H1 (cell line): ENCODE results near the gene PEX5L. TPM values are rescaled to one million over a fixed set of nuclear protein-coding genes. Genes with fewer than 3 reads are reported as not detected.
A peak's percentile ranks its signal among the peaks of the same experiment; 100 is the strongest.

Source experiments
- CTCF ChIA-PET: fragments of 300-600 bp; sonication (Branson Sonifier 250); formaldehyde crosslinking; loops from one replicate; lab custom pipeline; 2021; ENCODE audit not compliant: partially characterized antibody; lab: Charles Lee
- POLR2A ChIA-PET: fragments of 300-600 bp; sonication (Branson Sonifier 250); formaldehyde crosslinking; loops from one replicate; lab custom pipeline; 2021; ENCODE audit warnings: inconsistent platforms; ENCODE audit not compliant: partially characterized antibody; lab: Charles Lee
- DNase-seq, 2 experiments: peaks; one replicate each; pipeline versions ENCODE4 v3.0.0 to v3.0.0-alpha.2; 2010 to 2022; ENCODE audit warnings: low spot score in 2 of 2, low read depth in 1 of 2, mixed read lengths in 1 of 2
- FAIRE-seq: peaks from 2 replicates; lab custom pipeline; 2011; peaks lifted over from hg19 to GRCh38; lab: Jason Lieb, UNC
- H2AFZ ChIP-seq: 2 replicates; pipeline ENCODE4 v1.8.1; 2012; ENCODE audit warnings: low read length, inconsistent platforms
- H2AK5ac ChIP-seq: 2 replicates; pipeline ENCODE4 v1.6.1; 2013; ENCODE audit warnings: low read depth, low read length
- H2BK120ac ChIP-seq: replicated peaks from 2 replicates; pipeline ENCODE3; 2013; ENCODE audit warnings: low read depth, low read length, inconsistent platforms
- H2BK12ac ChIP-seq: 2 replicates; pipeline ENCODE4 v1.6.1; 2013; ENCODE audit warnings: low read depth, low read length
- H2BK15ac ChIP-seq: 2 replicates; pipeline ENCODE4 v1.6.1; 2013; ENCODE audit warnings: low read length
- H2BK20ac ChIP-seq: 2 replicates; pipeline ENCODE4 v1.6.1; 2013; ENCODE audit warnings: low read length
- H2BK5ac ChIP-seq: 2 replicates; pipeline ENCODE4 v1.6.1; 2013; ENCODE audit warnings: low read depth, low read length
- H3K14ac ChIP-seq: 2 replicates; pipeline ENCODE4 v1.6.1; 2013; ENCODE audit warnings: inconsistent platforms; ENCODE audit not compliant: insufficient read length
- H3K18ac ChIP-seq: 2 replicates; pipeline ENCODE4 v1.6.1; 2013; ENCODE audit warnings: low read length; ENCODE audit errors: extremely low read depth
- H3K23ac ChIP-seq: 2 replicates; pipeline ENCODE4 v1.6.1; 2013; ENCODE audit warnings: inconsistent platforms; ENCODE audit not compliant: insufficient read length
- H3K23me2 ChIP-seq: 2 replicates; pipeline ENCODE4 v1.6.1; 2013; ENCODE audit warnings: low read depth, low read length
- H3K27ac ChIP-seq: 2 replicates; pipeline ENCODE4 v1.6.1; 2011; ENCODE audit warnings: low read depth, low read length, inconsistent platforms
- H3K27me3 ChIP-seq, 4 experiments: replicated peaks in 1 of 4; 1 replicate in 1 of 4; 2 replicates in 3 of 4; pipeline versions ENCODE4 v1.6.1 to v1.8.1; 2011 to 2013; ENCODE audit warnings: low read length in 3 of 4, mild to moderate bottlenecking in 3 of 4, inconsistent platforms in 2 of 4, mixed read lengths in 2 of 4, moderate library complexity in 1 of 4; ENCODE audit not compliant: control insufficient read depth in 3 of 4, insufficient read depth in 3 of 4; ENCODE audit errors: extremely low read depth in 1 of 4
- H3K36me3 ChIP-seq, 4 experiments: 2 replicates each; pipeline versions ENCODE4 v1.6.1 to v1.8.1; 2011 to 2013; ENCODE audit warnings: mild to moderate bottlenecking in 4 of 4, low read length in 3 of 4, moderate library complexity in 2 of 4, control low read depth in 1 of 4, inconsistent platforms in 1 of 4; ENCODE audit not compliant: insufficient read depth in 4 of 4, control insufficient read depth in 2 of 4
- H3K4ac ChIP-seq: replicated peaks from 2 replicates; pipeline ENCODE3; 2013; ENCODE audit warnings: low read length, low read depth, mixed read lengths, inconsistent platforms; ENCODE audit not compliant: insufficient read length
- H3K4me1 ChIP-seq, 4 experiments: replicated peaks in 1 of 4; 1 replicate in 1 of 4; 2 replicates in 3 of 4; pipeline versions ENCODE4 v1.6.1 to v1.8.1; 2011 to 2013; ENCODE audit warnings: low read length in 3 of 4, inconsistent platforms in 2 of 4, mixed read lengths in 1 of 4; ENCODE audit not compliant: insufficient read depth in 4 of 4, control insufficient read depth in 3 of 4
- H3K4me2 ChIP-seq, 2 experiments: 2 replicates each; pipeline versions ENCODE4 v1.6.1 to v1.8.1; 2011 to 2013; ENCODE audit warnings: low read depth in 2 of 2, low read length in 2 of 2, control low read depth in 1 of 2, inconsistent platforms in 1 of 2, mild to moderate bottlenecking in 1 of 2; ENCODE audit not compliant: insufficient read depth in 1 of 2
- H3K4me3 ChIP-seq, 4 experiments: fragments of 200-600, 300-600 bp in 1 of 4; sonication (generic), shearing (Covaris generic), sonication (Bioruptor Twin) in 1 of 4; 2 replicates each; pipeline versions ENCODE4 v1.5.1 to v1.8.1; 2011 to 2016; ENCODE audit warnings: low read length in 4 of 4, low read depth in 3 of 4, control low read depth in 2 of 4, inconsistent platforms in 2 of 4, mild to moderate bottlenecking in 2 of 4, mixed read lengths in 1 of 4, moderate library complexity in 1 of 4; ENCODE audit not compliant: insufficient read depth in 2 of 4; ENCODE audit errors: extremely low read depth in 1 of 4
- H3K56ac ChIP-seq: replicated peaks from 2 replicates; pipeline ENCODE3; 2013; ENCODE audit warnings: low read depth, mild to moderate bottlenecking, mixed read lengths, low read length, inconsistent platforms; ENCODE audit not compliant: insufficient read length
- H3K79me1 ChIP-seq: 2 replicates; pipeline ENCODE4 v1.6.1; 2013; ENCODE audit warnings: low read depth, low read length, control low read depth
- H3K79me2 ChIP-seq, 2 experiments: 2 replicates each; pipeline versions ENCODE4 v1.6.1 to v1.8.1; 2012 to 2013; ENCODE audit warnings: low read length in 2 of 2, mild to moderate bottlenecking in 2 of 2, inconsistent platforms in 1 of 2; ENCODE audit not compliant: insufficient read depth in 2 of 2, control insufficient read depth in 1 of 2
- H3K9ac ChIP-seq, 4 experiments: replicated peaks in 1 of 4; 1 replicate in 1 of 4; 2 replicates in 3 of 4; pipeline versions ENCODE4 v1.6.1 to v1.8.1; 2011 to 2013; ENCODE audit warnings: low read depth in 3 of 4, low read length in 3 of 4, control low read depth in 2 of 4, mild to moderate bottlenecking in 2 of 4, moderate library complexity in 2 of 4, inconsistent platforms in 1 of 4; ENCODE audit errors: extremely low read depth in 1 of 4
- H3K9me3 ChIP-seq, 2 experiments: 2 replicates each; pipeline versions ENCODE4 v1.6.1 to v1.8.1; 2012 to 2013; ENCODE audit warnings: mild to moderate bottlenecking in 2 of 2, moderate library complexity in 2 of 2, control low read depth in 1 of 2, inconsistent platforms in 1 of 2, low read depth in 1 of 2, low read length in 1 of 2, mixed read lengths in 1 of 2; ENCODE audit not compliant: insufficient read depth in 2 of 2
- H4K20me1 ChIP-seq, 2 experiments: replicated peaks in 1 of 2; 2 replicates each; pipeline versions ENCODE3 to v1.8.1; 2011 to 2013; ENCODE audit warnings: inconsistent platforms in 2 of 2, low read length in 2 of 2, mild to moderate bottlenecking in 1 of 2; ENCODE audit not compliant: insufficient read depth in 2 of 2, control insufficient read depth in 1 of 2
- H4K5ac ChIP-seq: 2 replicates; pipeline ENCODE4 v1.6.1; 2013; ENCODE audit warnings: low read length, low read depth, mixed read lengths, inconsistent platforms; ENCODE audit not compliant: insufficient read length
- H4K8ac ChIP-seq: 2 replicates; pipeline ENCODE4 v1.8.0; 2013; ENCODE audit warnings: mild to moderate bottlenecking, moderate library complexity, low read length, inconsistent platforms; ENCODE audit not compliant: insufficient read depth; ENCODE audit errors: extremely low read depth
- H4K91ac ChIP-seq: replicated peaks from 2 replicates; pipeline ENCODE3; 2013; ENCODE audit warnings: low read length, mixed read lengths, inconsistent platforms; ENCODE audit not compliant: insufficient read length
- CEBPB ChIP-seq: IDR thresholded peaks from 2 replicates; pipeline ENCODE4 v1.6.1; 2012; ENCODE audit warnings: low read depth, low read length
- FOSL1 ChIP-seq: IDR thresholded peaks from 2 replicates; pipeline ENCODE4 v1.6.1; 2011; ENCODE audit warnings: mild to moderate bottlenecking, low read depth, low read length, moderate library complexity; ENCODE audit not compliant: insufficient read depth
- MAX ChIP-seq: IDR thresholded peaks from 2 replicates; pipeline ENCODE4 v1.6.1; 2012; ENCODE audit warnings: inconsistent platforms
- POU5F1 ChIP-seq: IDR thresholded peaks from 2 replicates; pipeline ENCODE4 v1.6.1; 2011; ENCODE audit warnings: low read depth, mild to moderate bottlenecking, low read length, moderate library complexity
- RAD21 ChIP-seq, 2 experiments: IDR thresholded peaks in 1 of 2; conservative IDR thresholded peaks in 1 of 2; 2 replicates each; pipeline ENCODE4 v1.6.1; 2011; ENCODE audit warnings: low read depth in 2 of 2, low read length in 2 of 2, improper control_type of control experiment in 1 of 2, inconsistent platforms in 1 of 2, mild to moderate bottlenecking in 1 of 2, moderate library complexity in 1 of 2
- SIRT6 ChIP-seq: IDR thresholded peaks from one replicate; pipeline ENCODE4 v1.7.1; 2012; ENCODE audit warnings: low read length, inconsistent platforms
- SP2 ChIP-seq: IDR thresholded peaks from 2 replicates; pipeline ENCODE4 v1.6.1; 2012; ENCODE audit warnings: mild to moderate bottlenecking, low read length, inconsistent platforms
- TAF1 ChIP-seq: IDR thresholded peaks from 2 replicates; pipeline ENCODE4 v1.6.1; 2011; ENCODE audit warnings: mild to moderate bottlenecking, low read depth, low read length
- ZNF274 ChIP-seq: IDR thresholded peaks from 2 replicates; pipeline ENCODE4 v1.7.0; 2012; ENCODE audit warnings: low read length, borderline replicate concordance; ENCODE audit errors: extremely low read depth
- WGBS, 2 experiments: shearing (Covaris generic) in 1 of 2; methylation state at CpG; one replicate each; pipeline versions ENCODE4 v1.1.6 to v1.1.7; 2013 to 2015; ENCODE audit warnings: low lambda C conversion rate in 2 of 2, mixed read lengths in 2 of 2, inconsistent platforms in 1 of 2, low coverage in 1 of 2, missing lambda C conversion rate in 1 of 2; ENCODE audit not compliant: insufficient replicate concordance in 2 of 2, insufficient coverage in 1 of 2, insufficient read length in 1 of 2; ENCODE audit errors: extremely low coverage in 1 of 2, missing lambda C conversion rate in 1 of 2; 5-methylcytosine and 5-hydroxymethylcytosine counted together
- polyA plus RNA-seq, 7 experiments: library from polyadenylated mRNA; depleted of rRNA in 3 of 7; stranded (reverse) in 5 of 7; unstranded in 2 of 7; fragments of >200 nt in 5 of 7; fragments of 200-250 nt in 2 of 7; gene quantifications; 1 replicate in 5 of 7; 2 replicates in 1 of 7; 4 replicates in 1 of 7; pipeline versions ENCODE4 v1.2.1 to v1.2.3, GENCODE V29; 2011 to 2013; ENCODE audit warnings: missing spikeins in 2 of 7, mixed read lengths in 2 of 7
- total RNA-seq: library from RNA; stranded (reverse); fragmentation: NEBNext Ultra II Directional; extraction: Animal tissue kit (Norgen Biotek cat#: 25700); gene quantifications from 2 replicates; pipeline ENCODE4 v1.2.1, GENCODE V29; 2021
- TF ChIP-seq, protein P1 (sequence below): IDR thresholded peaks from 2 replicates; pipeline ENCODE4 v1.6.1; 2011; ENCODE audit warnings: low read length, improper control_type of control experiment

The PEX5L gene
- total and polyA plus RNA-seq, 2 of the 8 experiments (the other 6 are each of a cell fraction or from before 2014, with no cell fraction given), result 0.80 to 4.2 TPM

GRCh38 chr3:179811321-179812095, 225.2 kb downstream of the PEX5L start:
- no peak overlapping the region for H3K4me2 ChIP-seq
- H3K23ac ChIP-seq, result no peak overlapping the region
- no peak overlapping the region for H2BK120ac ChIP-seq
- WGBS, 2 experiments, result 46% methylated on average over 9 of the region's 9 CpGs; no CpG with 5 or more reads in 1 of the 2 experiments
- DNase-seq (peak in 1 of 2 experiments; percentile 21), FAIRE-seq (peak; percentile 95)
- no peak overlapping the region for H3K56ac ChIP-seq
- H2AK5ac ChIP-seq, result no peak overlapping the region
- no peak overlapping the region for H4K5ac ChIP-seq
- peak overlapping the region; percentile 75; the same call in 1 of the 2 replicates for H2AFZ ChIP-seq
- no peaks in the 10 kb centered on the region for H3K9me3 ChIP-seq
- no peak overlapping the region for H4K91ac ChIP-seq
- H3K79me1 ChIP-seq, result no peaks in the 10 kb centered on the region
- no peak overlapping the region for H3K27ac ChIP-seq
- no peaks in the 10 kb centered on the region for H4K20me1 ChIP-seq
- H3K4me1 ChIP-seq, result no peaks in the 10 kb centered on the region
- H3K4ac ChIP-seq, result no peak overlapping the region
- no peak overlapping the region for H2BK12ac ChIP-seq
- no peaks in the 10 kb centered on the region for H3K27me3 ChIP-seq
- H3K9ac ChIP-seq, result no peak overlapping the region
- no peak overlapping the region for H2BK15ac ChIP-seq
- no peak overlapping the region for H3K4me3 ChIP-seq
- no peak overlapping the region for H3K18ac ChIP-seq
- no peaks in the 10 kb centered on the region for H3K23me2 ChIP-seq
- no peak overlapping the region for H2BK20ac ChIP-seq
- ChIA-PET CTCF (interaction anchor here (0.6 to 3.3 kb wide), 45 partner anchors 10 to 844 kb away, joined by 3 to 29 read pairs (median 5); partner anchors contain the start of gene PEX5L), POLR2A (interaction anchor here (1.0 kb wide), 1 partner anchor 273 kb away, joined by 4 read pairs; no protein-coding TSS in a partner anchor)
- no peak overlapping the region for H3K14ac ChIP-seq
- H2BK5ac ChIP-seq, result no peak overlapping the region
- H4K8ac ChIP-seq, result no peak overlapping the region
- no peaks in the 10 kb centered on the region for H3K36me3 ChIP-seq
- H3K79me2 ChIP-seq, result no peaks in the 10 kb centered on the region
- no peak for TF ChIP-seq MAX
- TF ChIP-seq ZNF274, result no peak
- TF ChIP-seq, protein P1, sequence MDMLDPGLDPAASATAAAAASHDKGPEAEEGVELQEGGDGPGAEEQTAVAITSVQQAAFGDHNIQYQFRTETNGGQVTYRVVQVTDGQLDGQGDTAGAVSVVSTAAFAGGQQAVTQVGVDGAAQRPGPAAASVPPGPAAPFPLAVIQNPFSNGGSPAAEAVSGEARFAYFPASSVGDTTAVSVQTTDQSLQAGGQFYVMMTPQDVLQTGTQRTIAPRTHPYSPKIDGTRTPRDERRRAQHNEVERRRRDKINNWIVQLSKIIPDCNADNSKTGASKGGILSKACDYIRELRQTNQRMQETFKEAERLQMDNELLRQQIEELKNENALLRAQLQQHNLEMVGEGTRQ, result no peak
- TF ChIP-seq SP2, result no peak
- TF ChIP-seq SIRT6, result no peak
- peak; percentile 98 to 99 for TF ChIP-seq RAD21 (IDR thresholded peaks at IDR 0.05 in 1 of 2, conservative IDR thresholded peaks at IDR 0.05 in 1 of 2; ENCODE audit: low read depth in 2 of 2, low read length in 2 of 2)
- TF ChIP-seq CEBPB, result no peak
- no peak for TF ChIP-seq POU5F1
- TF ChIP-seq FOSL1, result no peak
- no peak for TF ChIP-seq TAF1
